ENCODE measurements around the gene S100Z.
A peak's percentile ranks its signal among the peaks of the same experiment; 100 is the strongest.
"Not testable (repeated sequence)": the region's sequence is repeated elsewhere in the genome, so short reads cannot be mapped to it uniquely, and the experiment has no call there.

The S100Z gene

GRCh38 chr5:76826416-76826815 is 23.4 kb upstream of the S100Z start:
- not testable (repeated sequence) for DNase-seq (ENCODE audit: low read depth in 2 of 2)

GRCh38 chr5:76831110-76831452 is 18.7 kb upstream of the S100Z start:
- no peak for DNase-seq (ENCODE audit: low read depth in 2 of 2)

- DNase-seq (ENCODE audit: low read depth in 2 of 2) = no peak
Observed at GRCh38 chr5:76836181-76836580, 13.6 kb upstream of the S100Z start.

- no peak for DNase-seq (ENCODE audit: low read depth in 2 of 2)
Observed at GRCh38 chr5:76836585-76836984, 13.2 kb upstream of the S100Z start.

- DNase-seq (ENCODE audit: low read depth in 2 of 2) = no peak
Observed at GRCh38 chr5:76838481-76839261, 11.1 kb upstream of the S100Z start.

- DNase-seq (ENCODE audit: low read depth in 2 of 2) = no peak
Observed at GRCh38 chr5:76841361-76841760, 8.5 kb upstream of the S100Z start.

DNA sequence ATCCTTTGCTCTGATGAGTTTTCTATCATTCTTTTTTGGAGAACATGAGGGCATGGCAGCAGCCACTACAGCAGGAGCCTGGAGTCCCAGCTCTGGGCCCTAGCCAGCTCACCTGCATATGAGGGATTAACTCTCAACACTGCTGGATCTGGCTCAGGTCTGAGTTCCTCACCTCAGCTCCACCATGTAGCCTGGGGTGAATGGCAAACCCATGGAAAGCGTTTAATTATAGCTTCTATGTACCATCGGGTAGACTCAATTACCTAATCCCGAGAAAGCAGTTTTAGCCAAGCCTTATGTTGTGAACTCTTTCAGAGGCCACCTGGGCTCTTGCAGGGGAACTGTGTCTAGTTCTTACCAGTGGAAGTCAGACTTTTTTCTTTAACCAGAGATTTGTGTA is 3.9 kb upstream of the S100Z start:
- DNase-seq (ENCODE audit: low read depth in 2 of 2) = no peak

GRCh38 chr5:76850543-76851145 is 830 bp downstream of the S100Z start:
- no peak for DNase-seq (ENCODE audit: low read depth in 2 of 2)

DNA sequence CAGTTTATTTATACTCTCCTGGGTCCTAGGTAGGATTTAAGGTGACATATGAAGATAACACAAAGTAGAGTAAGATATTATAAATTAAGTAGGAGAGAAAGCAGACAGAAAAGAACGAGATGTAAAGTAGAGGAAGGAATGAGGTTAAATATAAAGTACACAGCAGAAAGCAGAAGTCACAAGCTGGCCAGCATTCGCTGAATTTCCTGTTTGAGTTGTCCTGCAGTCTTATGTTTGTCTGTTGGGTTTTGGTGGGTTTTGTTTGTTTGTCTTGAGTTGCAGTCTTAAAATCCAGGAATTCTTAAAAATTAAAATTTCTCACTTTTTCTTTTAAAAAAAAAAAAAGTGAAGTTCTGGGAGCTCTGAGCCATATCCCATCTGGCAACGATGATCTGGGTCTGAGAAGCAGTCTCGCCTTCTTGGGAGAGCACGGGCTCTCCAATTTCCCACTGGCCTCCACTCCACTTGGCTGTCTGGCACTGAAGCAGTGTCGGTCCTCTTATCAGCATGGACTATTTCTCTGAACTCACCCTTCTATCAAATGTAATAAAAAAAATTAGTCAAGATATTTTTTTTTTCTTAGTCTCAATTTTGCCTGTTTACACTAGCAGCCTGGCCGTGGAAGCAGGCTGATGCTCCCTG is 2.0 kb downstream of the S100Z start:
- no peak for DNase-seq (ENCODE audit: low read depth in 2 of 2)

DNA sequence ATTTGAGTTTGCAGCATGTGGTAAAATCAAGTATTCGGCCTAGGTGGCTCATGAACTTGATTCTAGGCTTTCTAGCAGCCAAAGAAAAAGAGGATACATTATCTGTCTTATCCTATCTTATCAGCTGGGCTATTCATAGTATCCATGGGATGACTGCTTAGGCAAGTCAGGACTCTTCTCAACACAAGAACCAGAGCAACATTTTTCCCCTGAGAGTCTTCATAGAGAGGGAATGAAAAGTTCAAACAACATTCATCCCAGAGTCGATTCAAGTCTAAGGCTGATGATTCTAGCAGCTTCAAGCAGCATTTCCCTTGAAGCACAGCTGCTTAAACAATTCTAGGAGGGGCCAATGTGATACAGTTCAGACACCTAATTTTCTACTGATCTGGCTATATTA is 3.0 kb downstream of the S100Z start:
- DNase-seq (ENCODE audit: low read depth in 2 of 2) = no peak

GRCh38 chr5:76853741-76854140 is 3.9 kb downstream of the S100Z start:
- not testable (repeated sequence) for DNase-seq (ENCODE audit: low read depth in 2 of 2)

GRCh38 chr5:76854644-76855043 is 4.8 kb downstream of the S100Z start:
- no peak for DNase-seq (ENCODE audit: low read depth in 2 of 2)

DNA sequence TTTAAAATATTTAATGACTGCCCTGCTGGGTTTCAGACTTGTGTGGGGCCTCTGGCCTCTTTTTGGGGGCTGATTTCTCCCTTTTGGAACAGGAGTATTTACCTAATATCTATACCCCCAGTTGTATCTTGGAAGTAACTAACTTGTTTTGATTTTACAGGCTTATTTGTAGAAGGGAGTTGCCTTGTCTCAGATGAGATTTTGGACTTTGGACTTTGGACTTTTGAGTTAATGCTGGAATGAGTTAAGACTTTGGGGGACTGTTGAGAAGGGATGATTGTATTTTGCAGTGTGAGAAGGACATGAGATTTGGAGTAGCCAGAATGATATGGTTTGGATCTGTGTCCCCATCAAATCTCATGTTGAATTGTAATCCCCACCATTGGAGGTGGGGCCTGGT is 5.7 kb downstream of the S100Z start:
- DNase-seq (ENCODE audit: low read depth in 2 of 2) = not testable (repeated sequence)

- no peak for DNase-seq (ENCODE audit: low read depth in 2 of 2)
Observed at GRCh38 chr5:76855961-76856360, 6.1 kb downstream of the S100Z start.

DNA sequence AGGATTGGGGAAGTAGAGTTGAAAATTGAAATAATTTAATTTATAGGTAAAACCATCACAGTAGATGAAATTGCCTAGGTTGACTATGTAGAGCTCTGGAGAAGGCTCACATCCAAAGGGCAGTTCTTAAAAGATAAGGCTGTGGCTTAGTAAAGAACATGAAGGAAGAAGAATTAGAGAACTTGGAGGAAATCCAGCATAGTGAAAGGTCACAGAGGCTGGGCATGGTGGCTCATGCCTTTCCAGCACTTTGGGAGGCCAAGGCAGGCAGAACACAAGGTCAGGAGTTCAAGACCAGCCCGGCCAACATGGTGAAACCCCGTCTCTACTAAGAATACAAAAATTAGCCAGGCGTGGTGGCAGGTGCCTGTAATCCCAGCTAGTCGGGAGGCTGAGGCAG is 7.0 kb downstream of the S100Z start:
- not testable (repeated sequence) for DNase-seq (ENCODE audit: low read depth in 2 of 2)

GRCh38 chr5:76859591-76860247 is 9.9 kb downstream of the S100Z start:
- DNase-seq (ENCODE audit: low read depth in 2 of 2) = no peak

- no peak for DNase-seq (ENCODE audit: low read depth in 2 of 2)
Observed at GRCh38 chr5:76861612-76862011, 11.8 kb downstream of the S100Z start.

DNA sequence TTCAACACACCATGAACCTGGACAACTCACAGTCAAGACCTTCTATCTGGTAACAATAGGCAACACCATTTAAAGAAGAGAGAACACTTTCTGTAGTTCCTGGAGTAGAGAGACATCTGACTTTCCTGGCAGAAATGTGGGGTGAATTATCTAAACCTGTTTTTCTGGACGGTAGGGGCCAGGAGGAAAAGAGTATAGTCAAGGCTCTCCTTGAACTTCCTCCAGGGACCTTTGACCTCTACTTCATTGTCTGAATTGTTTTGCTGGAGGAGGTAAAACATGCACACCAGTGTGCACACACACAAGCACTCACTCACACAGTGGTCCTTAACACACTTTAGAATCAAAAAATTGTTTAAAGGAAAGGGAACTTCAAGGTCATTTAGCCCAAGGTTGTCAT is 13.2 kb downstream of the S100Z start:
- DNase-seq (ENCODE audit: low read depth in 2 of 2) = no peak

DNA sequence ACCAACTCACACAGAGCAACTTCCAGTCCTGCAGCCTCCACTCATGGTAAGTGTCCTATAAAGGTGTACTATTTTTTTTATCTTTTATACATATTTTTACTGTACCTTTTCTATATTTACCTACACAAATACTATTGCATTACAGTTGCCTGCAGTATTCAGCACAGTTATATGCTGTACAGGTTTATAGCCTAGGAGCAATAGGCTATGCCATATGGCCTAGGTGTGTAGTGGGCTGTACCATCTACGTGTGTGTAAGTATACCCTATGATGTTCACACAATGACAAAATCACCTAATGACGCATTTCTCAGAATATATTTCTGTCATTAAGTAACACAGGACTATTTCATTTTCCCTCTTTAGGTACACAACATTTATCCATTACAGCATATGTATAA is 16.7 kb downstream of the S100Z start:
- no peak for DNase-seq (ENCODE audit: low read depth in 2 of 2)

DNA sequence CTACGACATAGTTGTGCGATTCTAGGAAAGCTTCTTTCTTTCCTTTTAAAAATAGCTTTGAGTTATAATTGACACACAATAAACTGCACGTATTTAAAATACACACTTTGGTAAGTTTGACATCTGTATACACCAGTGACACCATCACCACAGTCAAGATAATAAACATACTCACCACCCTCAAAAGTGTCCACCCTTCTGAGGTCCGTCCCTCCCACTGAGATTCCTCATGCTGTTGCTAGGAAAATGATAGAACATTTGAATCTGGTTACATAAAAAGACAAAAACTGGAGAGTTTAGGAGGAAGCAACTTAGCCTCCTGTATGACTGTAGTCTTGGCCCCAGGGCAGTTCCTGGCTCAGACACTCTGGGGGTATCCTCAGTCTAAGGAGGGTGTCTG is 17.2 kb downstream of the S100Z start:
- no peak for DNase-seq (ENCODE audit: low read depth in 2 of 2)

DNA sequence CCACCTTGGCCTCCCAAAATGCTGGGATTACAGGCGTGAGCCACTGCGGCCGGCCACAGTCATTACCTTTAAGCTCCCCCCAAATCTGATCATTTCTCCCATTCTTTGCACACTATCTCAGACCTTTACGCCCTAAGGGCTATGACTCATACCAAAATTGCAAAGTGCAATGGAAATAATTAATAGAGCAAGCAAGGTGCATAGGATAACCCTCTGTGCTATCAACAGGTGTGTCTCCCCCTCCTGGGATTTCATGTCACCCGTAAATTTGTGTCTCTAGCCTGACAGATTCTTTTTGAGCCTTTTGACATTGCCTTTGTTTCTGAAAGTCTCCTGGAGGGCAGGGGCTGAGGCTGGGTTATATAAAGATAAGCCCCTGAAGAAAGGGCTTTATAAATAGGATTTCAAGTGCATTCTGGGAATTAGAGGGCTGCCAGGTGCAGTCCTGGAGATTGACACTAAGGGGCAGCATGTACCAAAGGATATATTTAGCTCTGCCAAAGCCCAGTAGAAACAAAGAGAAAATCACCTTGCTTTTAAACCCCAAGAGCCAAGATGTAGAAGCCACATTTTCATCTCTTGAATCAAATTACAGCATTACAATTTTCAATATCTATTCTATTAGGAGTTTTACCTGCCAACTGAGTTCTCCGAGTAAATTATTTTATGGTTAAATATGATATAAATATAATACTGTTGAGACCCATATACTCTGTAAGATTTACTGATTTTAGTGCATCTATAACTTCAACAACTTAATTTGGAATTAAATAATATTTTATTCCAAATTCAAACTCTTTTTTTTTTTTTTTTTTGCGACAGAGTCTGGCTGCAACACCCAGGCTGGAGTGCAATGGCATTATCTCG is 18.2 kb downstream of the S100Z start:
- peak in 1 of 2 donors; percentile 15 for DNase-seq (ENCODE audit: low read depth in 2 of 2)

- DNase-seq (ENCODE audit: low read depth in 2 of 2) = no peak
Observed at GRCh38 chr5:76870046-76870445, 20.2 kb downstream of the S100Z start.
